Measurements from ENCODE around the gene TRAF7.

TRAF7 gene

GRCh38 chr16:2167068-2167638, 11.6 kb downstream of the TRAF7 start:
- no peak overlapping the region for H3K27ac ChIP-seq (ENCODE audit: low read length)
- no CpG with 5 or more reads among the region's 18 CpGs for WGBS (ENCODE audit: insufficient coverage, insufficient read length)
- no peaks in the 10 kb centered on the region for H3K4me1 ChIP-seq (ENCODE audit: control insufficient read depth, insufficient read depth, low read length)
- DNase-seq (ENCODE audit: low read depth, low spot score) = no peak
- H3K36me3 ChIP-seq (ENCODE audit: control insufficient read depth, insufficient read depth, low read length) = peaks cover 48% of the 10 kb centered on the region
- H3K4me3 ChIP-seq (ENCODE audit: low read length) = no peak overlapping the region
- no peaks in the 10 kb centered on the region for H3K9me3 ChIP-seq (ENCODE audit: control insufficient read depth, insufficient read depth, low read length)
- no peaks in the 10 kb centered on the region for H3K27me3 ChIP-seq (ENCODE audit: control insufficient read depth, insufficient read depth, low read length)

DNA sequence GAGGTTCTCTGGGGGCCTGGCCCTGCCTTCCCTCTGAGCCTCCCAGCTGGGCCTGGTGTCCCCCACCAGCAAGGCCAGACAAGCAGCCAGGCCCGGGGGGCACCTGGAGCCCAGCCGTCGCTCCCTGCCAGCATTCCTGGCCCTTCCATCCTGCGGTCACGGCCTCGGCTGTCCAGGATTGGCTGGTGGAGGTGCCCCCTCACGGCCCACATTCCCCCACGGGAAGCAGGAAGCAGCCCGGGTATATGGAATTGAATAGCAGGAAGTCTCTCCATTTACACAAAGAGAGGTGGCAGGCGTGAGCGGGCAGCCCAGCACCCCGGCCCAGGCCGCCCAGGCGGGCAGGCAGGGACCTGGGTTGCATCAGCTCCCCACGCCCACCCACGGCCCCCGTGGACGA, 14.5 kb downstream of the TRAF7 start:
- Histone ChIP-seq H3K9me3 (ENCODE audit: control insufficient read depth, insufficient read depth, low read length) (no peaks in the 10 kb centered on the region), H3K27ac (ENCODE audit: low read length) (no peak overlapping the region), H3K4me3 (ENCODE audit: low read length) (no peak overlapping the region), H3K36me3 (ENCODE audit: control insufficient read depth, insufficient read depth, low read length) (peaks cover 69% of the 10 kb centered on the region), H3K4me1 (ENCODE audit: control insufficient read depth, insufficient read depth, low read length) (no peaks in the 10 kb centered on the region; the same call in 1 of the 2 replicates), H3K27me3 (ENCODE audit: control insufficient read depth, insufficient read depth, low read length) (no peaks in the 10 kb centered on the region)
- no peak for DNase-seq (ENCODE audit: low read depth, low spot score)
- no CpG with 5 or more reads among the region's 18 CpGs for WGBS (ENCODE audit: insufficient coverage, insufficient read length)

- Histone ChIP-seq H3K36me3 (ENCODE audit: control insufficient read depth, insufficient read depth, low read length) (peaks cover 72% of the 10 kb centered on the region), H3K4me3 (ENCODE audit: low read length) (no peak overlapping the region), H3K4me1 (ENCODE audit: control insufficient read depth, insufficient read depth, low read length) (no peaks in the 10 kb centered on the region; the same call in 1 of the 2 replicates), H3K9me3 (ENCODE audit: control insufficient read depth, insufficient read depth, low read length) (no peaks in the 10 kb centered on the region), H3K27ac (ENCODE audit: low read length) (no peak overlapping the region), H3K27me3 (ENCODE audit: control insufficient read depth, insufficient read depth, low read length) (no peaks in the 10 kb centered on the region)
- WGBS (ENCODE audit: insufficient coverage, insufficient read length) = no CpG with 5 or more reads among the region's 47 CpGs
- no peak for DNase-seq (ENCODE audit: low read depth, low spot score)
Measured at GRCh38 chr16:2170587-2171435, 15.2 kb downstream of the TRAF7 start.

DNA sequence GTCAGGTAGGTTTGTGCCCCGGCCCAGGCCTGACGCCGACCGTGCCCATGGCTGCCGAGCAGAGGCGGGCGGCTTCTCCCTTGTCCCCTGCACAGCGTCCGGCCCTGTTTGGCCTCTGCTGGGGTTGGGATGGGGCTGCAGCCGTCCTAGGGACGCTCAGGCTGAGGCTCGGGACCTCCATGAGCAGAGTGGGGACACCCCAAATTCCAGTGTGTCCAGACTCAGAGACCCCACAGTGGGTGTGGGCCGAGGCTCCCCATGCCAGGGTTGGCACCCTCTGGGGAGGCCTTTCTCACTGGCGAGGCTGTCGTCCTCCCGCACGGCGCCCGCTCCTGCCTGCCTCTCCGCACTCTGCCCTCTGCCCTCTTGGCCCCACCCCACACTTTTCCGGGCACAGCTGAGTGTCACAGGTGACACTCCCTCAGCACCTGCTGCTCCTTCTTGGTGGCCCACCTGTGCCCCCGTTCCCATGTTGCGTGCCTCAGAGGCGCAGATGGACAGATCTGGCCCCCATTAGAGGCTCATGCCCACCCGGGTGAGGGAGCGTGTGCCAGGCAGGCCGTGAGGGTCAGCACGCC, 16.1 kb downstream of the TRAF7 start:
- Histone ChIP-seq H3K4me3 (ENCODE audit: low read length) (no peak overlapping the region), H3K4me1 (ENCODE audit: control insufficient read depth, insufficient read depth, low read length) (no peaks in the 10 kb centered on the region; the same call in 1 of the 2 replicates), H3K9me3 (ENCODE audit: control insufficient read depth, insufficient read depth, low read length) (no peaks in the 10 kb centered on the region), H3K36me3 (ENCODE audit: control insufficient read depth, insufficient read depth, low read length) (peaks cover 77% of the 10 kb centered on the region), H3K27ac (ENCODE audit: low read length) (no peak overlapping the region), H3K27me3 (ENCODE audit: control insufficient read depth, insufficient read depth, low read length) (no peaks in the 10 kb centered on the region)
- WGBS (ENCODE audit: insufficient coverage, insufficient read length) = no CpG with 5 or more reads among the region's 28 CpGs
- DNase-seq (ENCODE audit: low read depth, low spot score) = no peak

- Histone ChIP-seq H3K27me3 (ENCODE audit: control insufficient read depth, insufficient read depth, low read length) (no peaks in the 10 kb centered on the region), H3K4me1 (ENCODE audit: control insufficient read depth, insufficient read depth, low read length) (no peaks in the 10 kb centered on the region; the same call in 1 of the 2 replicates), H3K27ac (ENCODE audit: low read length) (no peak overlapping the region), H3K9me3 (ENCODE audit: control insufficient read depth, insufficient read depth, low read length) (no peaks in the 10 kb centered on the region), H3K36me3 (ENCODE audit: control insufficient read depth, insufficient read depth, low read length) (peaks cover 79% of the 10 kb centered on the region), H3K4me3 (ENCODE audit: low read length) (no peak overlapping the region)
- no peak for DNase-seq (ENCODE audit: low read depth, low spot score)
- WGBS (ENCODE audit: insufficient coverage, insufficient read length) = no CpG with 5 or more reads among the region's 29 CpGs
Measured at GRCh38 chr16:2172688-2173335, 17.2 kb downstream of the TRAF7 start.

- H3K4me3 ChIP-seq (ENCODE audit: low read length) = no peak overlapping the region
- H3K36me3 ChIP-seq (ENCODE audit: control insufficient read depth, insufficient read depth, low read length) = peaks cover 75% of the 10 kb centered on the region
- DNase-seq (ENCODE audit: low read depth, low spot score) = no peak
- no peaks in the 10 kb centered on the region; the same call in 1 of the 2 replicates for H3K4me1 ChIP-seq (ENCODE audit: control insufficient read depth, insufficient read depth, low read length)
- no peak overlapping the region for H3K27ac ChIP-seq (ENCODE audit: low read length)
- no CpG with 5 or more reads among the region's 14 CpGs for WGBS (ENCODE audit: insufficient coverage, insufficient read length)
- no peaks in the 10 kb centered on the region for H3K9me3 ChIP-seq (ENCODE audit: control insufficient read depth, insufficient read depth, low read length)
- no peaks in the 10 kb centered on the region for H3K27me3 ChIP-seq (ENCODE audit: control insufficient read depth, insufficient read depth, low read length)
Measured at GRCh38 chr16:2173366-2173765, 17.8 kb downstream of the TRAF7 start.

DNA sequence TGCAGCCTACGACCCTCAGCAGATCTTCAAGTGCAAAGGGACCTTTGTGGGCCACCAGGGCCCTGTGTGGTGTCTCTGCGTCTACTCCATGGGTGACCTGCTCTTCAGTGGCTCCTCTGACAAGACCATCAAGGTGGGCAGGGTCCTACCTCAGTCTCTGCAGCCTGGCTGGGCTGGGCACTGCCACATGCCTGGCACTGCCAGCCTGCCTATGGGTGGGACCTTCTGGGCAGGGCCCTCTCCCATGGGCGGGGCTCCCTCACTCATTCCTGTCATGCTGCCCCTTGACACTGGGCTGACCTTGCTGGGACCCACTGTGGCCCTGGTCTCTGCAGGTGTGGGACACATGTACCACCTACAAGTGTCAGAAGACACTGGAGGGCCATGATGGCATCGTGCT, 18.3 kb downstream of the TRAF7 start:
- H3K36me3 ChIP-seq (ENCODE audit: control insufficient read depth, insufficient read depth, low read length) = peaks cover 71% of the 10 kb centered on the region
- no peak overlapping the region for H3K27ac ChIP-seq (ENCODE audit: low read length)
- WGBS (ENCODE audit: insufficient coverage, insufficient read length) = no CpG with 5 or more reads among the region's 4 CpGs
- H3K4me1 ChIP-seq (ENCODE audit: control insufficient read depth, insufficient read depth, low read length) = no peaks in the 10 kb centered on the region; the same call in 1 of the 2 replicates
- no peak overlapping the region for H3K4me3 ChIP-seq (ENCODE audit: low read length)
- H3K27me3 ChIP-seq (ENCODE audit: control insufficient read depth, insufficient read depth, low read length) = no peaks in the 10 kb centered on the region
- no peaks in the 10 kb centered on the region for H3K9me3 ChIP-seq (ENCODE audit: control insufficient read depth, insufficient read depth, low read length)
- no peak for DNase-seq (ENCODE audit: low read depth, low spot score)

DNA sequence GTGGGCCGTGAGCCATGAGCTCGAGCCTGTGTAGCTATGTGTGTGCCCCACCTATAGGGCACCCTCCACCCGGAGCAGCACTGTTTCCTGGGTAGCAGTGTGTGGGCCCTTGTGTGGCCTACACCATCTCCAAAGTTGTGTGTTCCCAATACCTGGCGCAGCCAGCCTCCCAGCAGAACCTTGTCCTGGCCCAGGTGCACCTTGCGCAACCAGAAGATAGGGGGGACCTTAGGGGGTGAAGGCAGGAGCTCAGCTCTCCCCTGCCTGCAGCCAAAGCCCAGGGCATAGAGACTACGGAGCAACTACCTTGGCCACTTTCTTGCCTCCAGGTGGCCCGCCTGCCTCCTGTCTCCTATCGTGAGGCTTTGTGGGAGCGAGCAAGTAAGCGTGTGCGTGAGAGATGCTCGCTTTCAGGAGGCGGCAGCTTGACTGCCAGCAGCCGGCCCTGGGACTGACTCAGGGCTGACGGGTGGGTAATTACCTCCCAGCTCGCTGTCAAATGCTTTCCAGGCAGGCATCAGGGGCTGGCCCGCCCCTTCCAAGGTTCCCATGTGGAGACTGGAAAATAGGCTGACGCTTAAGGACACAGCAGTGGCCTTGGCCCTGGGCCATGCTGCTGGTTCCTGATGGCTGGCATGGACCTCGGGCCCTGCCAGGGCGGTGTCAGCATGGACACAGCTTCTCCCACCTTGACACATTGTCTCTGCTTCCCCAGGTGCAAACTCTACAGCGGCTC, 19.0 kb downstream of the TRAF7 start:
- no CpG with 5 or more reads among the region's 21 CpGs for whole genome bisulfite sequencing (ENCODE audit: insufficient coverage, insufficient read length)

DNA sequence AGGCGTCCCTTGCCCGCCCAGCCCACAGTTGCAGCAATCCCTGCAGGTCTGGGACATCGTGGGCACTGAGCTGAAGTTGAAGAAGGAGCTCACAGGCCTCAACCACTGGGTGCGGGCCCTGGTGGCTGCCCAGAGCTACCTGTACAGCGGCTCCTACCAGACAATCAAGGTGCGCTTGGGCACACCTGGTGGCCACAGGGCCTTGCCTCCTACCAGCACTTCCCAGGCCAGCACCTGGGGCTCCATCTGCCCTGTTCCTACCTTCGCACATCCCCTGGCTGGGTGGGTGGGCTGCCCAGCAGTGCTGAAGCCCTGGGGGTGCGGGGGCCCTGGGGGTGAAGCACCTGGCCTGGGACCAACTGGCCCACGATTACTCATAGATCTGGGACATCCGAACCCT, 19.9 kb downstream of the TRAF7 start:
- Histone ChIP-seq H3K9me3 (ENCODE audit: control insufficient read depth, insufficient read depth, low read length) (no peaks in the 10 kb centered on the region), H3K4me1 (ENCODE audit: control insufficient read depth, insufficient read depth, low read length) (peaks cover 2% of the 10 kb centered on the region; the same call in 1 of the 2 replicates), H3K27me3 (ENCODE audit: control insufficient read depth, insufficient read depth, low read length) (no peaks in the 10 kb centered on the region), H3K27ac (ENCODE audit: low read length) (no peak overlapping the region), H3K4me3 (ENCODE audit: low read length) (no peak overlapping the region), H3K36me3 (ENCODE audit: control insufficient read depth, insufficient read depth, low read length) (peaks cover 59% of the 10 kb centered on the region)
- no peak for DNase-seq (ENCODE audit: low read depth, low spot score)
- no CpG with 5 or more reads among the region's 10 CpGs for WGBS (ENCODE audit: insufficient coverage, insufficient read length)

More for the DNA sequence above, 19.0 kb downstream of the TRAF7 start:
- Histone ChIP-seq H3K27ac (ENCODE audit: low read length) (no peak overlapping the region), H3K36me3 (ENCODE audit: control insufficient read depth, insufficient read depth, low read length) (peaks cover 68% of the 10 kb centered on the region), H3K27me3 (ENCODE audit: control insufficient read depth, insufficient read depth, low read length) (no peaks in the 10 kb centered on the region), H3K4me3 (ENCODE audit: low read length) (no peak overlapping the region), H3K9me3 (ENCODE audit: control insufficient read depth, insufficient read depth, low read length) (no peaks in the 10 kb centered on the region), H3K4me1 (ENCODE audit: control insufficient read depth, insufficient read depth, low read length) (peaks cover 2% of the 10 kb centered on the region; the same call in 1 of the 2 replicates)
- DNase-seq (ENCODE audit: low read depth, low spot score) = no peak

GRCh38 chr16:2176047-2176446, 20.5 kb downstream of the TRAF7 start:
- H3K9me3 ChIP-seq (ENCODE audit: control insufficient read depth, insufficient read depth, low read length) = no peaks in the 10 kb centered on the region
- no peak overlapping the region for H3K4me3 ChIP-seq (ENCODE audit: low read length)
- peaks cover 2% of the 10 kb centered on the region; the same call in 1 of the 2 replicates for H3K4me1 ChIP-seq (ENCODE audit: control insufficient read depth, insufficient read depth, low read length)
- H3K27ac ChIP-seq (ENCODE audit: low read length) = no peak overlapping the region
- no CpG with 5 or more reads among the region's 23 CpGs for WGBS (ENCODE audit: insufficient coverage, insufficient read length)
- peaks cover 55% of the 10 kb centered on the region for H3K36me3 ChIP-seq (ENCODE audit: control insufficient read depth, insufficient read depth, low read length)
- DNase-seq (ENCODE audit: low read depth, low spot score) = no peak
- H3K27me3 ChIP-seq (ENCODE audit: control insufficient read depth, insufficient read depth, low read length) = no peaks in the 10 kb centered on the region

Measured in iPS DF 6.9 (cell line).